Fibroblast of pulmonary artery (primary cell): ENCODE results near the gene F13A1.

Experiments
- DNase-seq: peaks from one replicate; pipeline ENCODE4 v3.0.0-alpha.2; 2010; ENCODE audit warnings: low read depth
- H3K4me3 ChIP-seq: replicated peaks from 2 replicates; pipeline ENCODE4 v1.5.1; 2011; ENCODE audit warnings: low read depth, mild to moderate bottlenecking, control low read depth, low read length, moderate library complexity
- TF ChIP-seq, protein P1 (sequence below): IDR thresholded peaks from 2 replicates; pipeline ENCODE4 v1.5.1; 2011; ENCODE audit warnings: mild to moderate bottlenecking, control low read depth, low read length, inconsistent platforms; ENCODE audit errors: missing control alignments

F13A1 gene

DNA sequence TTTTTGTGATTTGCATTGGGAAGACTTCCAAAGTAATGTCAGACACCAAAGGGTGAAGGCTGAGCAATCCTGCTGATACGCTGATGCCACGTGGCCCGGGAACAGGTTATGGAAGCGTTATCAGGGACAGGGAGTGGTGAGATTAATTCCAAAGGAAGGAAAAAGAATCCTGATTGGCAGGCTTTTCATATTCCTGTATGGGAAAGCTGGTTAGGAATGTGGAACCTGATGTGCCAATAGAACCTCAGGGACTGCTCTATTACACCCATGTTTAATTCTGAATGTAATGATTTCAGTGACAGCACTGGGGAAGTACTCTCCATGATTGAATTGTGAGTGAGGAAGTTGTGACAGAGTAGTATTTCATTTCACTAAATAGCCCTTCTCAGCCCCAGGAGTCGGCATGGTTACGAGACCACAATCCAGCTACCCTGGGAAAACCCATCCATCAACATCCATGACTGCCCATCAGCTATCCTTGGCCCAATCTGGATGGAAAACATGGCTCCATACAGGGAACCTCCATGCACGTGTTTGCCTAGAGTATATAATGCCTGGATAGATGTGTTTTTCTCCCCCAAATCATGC, 49.4 kb downstream of the F13A1 start:
- TF ChIP-seq, protein P1, sequence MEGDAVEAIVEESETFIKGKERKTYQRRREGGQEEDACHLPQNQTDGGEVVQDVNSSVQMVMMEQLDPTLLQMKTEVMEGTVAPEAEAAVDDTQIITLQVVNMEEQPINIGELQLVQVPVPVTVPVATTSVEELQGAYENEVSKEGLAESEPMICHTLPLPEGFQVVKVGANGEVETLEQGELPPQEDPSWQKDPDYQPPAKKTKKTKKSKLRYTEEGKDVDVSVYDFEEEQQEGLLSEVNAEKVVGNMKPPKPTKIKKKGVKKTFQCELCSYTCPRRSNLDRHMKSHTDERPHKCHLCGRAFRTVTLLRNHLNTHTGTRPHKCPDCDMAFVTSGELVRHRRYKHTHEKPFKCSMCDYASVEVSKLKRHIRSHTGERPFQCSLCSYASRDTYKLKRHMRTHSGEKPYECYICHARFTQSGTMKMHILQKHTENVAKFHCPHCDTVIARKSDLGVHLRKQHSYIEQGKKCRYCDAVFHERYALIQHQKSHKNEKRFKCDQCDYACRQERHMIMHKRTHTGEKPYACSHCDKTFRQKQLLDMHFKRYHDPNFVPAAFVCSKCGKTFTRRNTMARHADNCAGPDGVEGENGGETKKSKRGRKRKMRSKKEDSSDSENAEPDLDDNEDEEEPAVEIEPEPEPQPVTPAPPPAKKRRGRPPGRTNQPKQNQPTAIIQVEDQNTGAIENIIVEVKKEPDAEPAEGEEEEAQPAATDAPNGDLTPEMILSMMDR, result no peak
- no peak overlapping the region for H3K4me3 ChIP-seq
- no peak for DNase-seq

DNA sequence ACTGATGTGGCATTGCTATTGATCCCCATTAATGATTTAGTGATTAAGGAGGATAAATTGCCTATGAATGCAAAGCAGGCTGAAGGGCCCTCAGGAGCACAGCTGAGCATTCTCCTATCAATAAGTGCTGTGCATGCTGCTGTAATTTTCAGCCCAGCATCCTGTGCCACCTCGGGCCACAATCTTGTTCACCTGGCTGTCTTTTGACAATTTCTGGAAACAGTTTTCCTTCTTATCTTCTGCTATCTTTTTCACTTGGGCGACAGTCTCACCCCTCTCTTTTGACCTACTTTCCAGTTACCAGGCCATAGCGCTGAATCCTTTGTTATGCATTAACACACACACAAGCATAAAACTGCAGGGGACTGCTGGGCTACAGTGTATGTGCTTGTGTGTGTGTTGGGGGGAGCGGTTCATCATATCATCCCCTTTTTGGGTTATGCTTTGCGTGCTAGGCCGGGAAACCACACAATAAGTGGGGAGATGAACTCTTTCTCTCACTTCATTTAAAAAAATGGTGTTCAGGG, 60.2 kb downstream of the F13A1 start:
- no peak overlapping the region for H3K4me3 ChIP-seq
- TF ChIP-seq, protein P1, result no peak
- no peak for DNase-seq

DNA sequence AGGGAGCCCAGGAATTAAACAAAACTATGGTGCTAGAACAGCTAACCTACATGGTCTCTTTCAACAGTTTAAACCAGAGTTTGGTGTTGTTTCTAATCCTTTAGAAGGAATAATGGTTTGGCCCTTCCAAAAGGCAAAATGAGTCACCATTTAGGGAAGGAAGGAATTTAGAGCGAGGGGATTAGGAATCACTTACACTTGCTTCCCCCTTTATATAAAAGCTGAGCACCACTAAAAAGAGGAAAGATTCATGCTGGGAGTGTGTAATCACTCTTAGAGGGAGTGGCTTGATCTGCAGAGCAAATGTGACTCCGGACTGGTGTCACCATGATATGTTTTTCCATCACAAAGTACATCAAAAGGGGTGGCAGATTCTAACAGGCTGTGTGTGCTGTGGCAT, 63.6 kb downstream of the F13A1 start:
- H3K4me3 ChIP-seq, result no peak overlapping the region
- TF ChIP-seq, protein P1, result no peak
- no peak for DNase-seq

DNA sequence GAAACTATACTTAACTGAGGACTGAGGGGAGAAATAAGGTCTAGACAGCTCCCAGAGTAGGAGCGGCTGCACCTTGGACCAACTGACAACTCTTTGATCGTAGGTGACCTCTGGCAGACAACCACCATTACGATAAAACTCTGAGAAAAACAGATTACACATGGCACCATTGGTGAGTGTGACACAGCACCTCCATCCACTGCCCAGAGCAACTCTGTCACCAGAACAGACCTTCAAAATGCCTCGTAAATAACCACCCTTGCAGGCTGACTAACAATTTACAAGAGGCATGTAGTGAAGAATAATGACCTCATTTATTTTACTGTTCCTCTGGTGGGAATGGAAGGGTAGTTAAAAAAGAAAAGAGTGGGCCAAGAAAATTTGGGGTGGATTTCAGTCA, 64.2 kb downstream of the F13A1 start:
- TF ChIP-seq, protein P1, result no peak
- no peak for DNase-seq
- no peak overlapping the region for H3K4me3 ChIP-seq

DNA sequence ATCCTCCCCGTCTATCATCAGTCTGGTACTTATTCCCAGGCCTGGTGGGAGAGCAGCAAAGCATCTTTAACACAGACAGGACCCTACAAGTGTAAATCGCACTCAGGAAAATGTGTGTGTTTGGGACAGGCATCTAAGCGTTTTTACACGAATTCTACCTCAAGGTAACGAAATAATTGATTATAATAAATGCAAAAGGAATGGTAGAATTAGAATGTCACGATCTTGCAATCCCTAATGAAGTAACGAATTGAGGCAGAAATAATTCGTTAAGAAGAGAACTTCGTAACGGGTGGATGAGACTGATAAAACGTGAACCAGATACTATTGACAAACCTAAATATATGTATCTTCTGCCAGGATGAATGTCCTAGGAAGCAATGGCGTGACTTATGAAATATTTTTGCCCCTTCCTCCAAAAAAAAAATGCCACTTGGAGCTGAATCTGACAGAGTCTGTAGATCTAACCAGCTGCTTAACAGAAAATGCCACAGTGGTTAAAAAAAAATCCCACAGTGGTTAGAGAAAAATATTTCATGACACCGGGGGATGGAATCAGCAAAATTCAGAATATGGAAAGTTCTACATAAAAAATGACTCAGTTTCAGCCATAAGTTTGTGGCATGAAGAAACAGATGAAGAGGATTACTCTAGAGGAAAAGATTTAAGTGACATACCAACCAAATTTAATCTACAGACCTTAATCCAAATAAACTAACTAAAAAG, 68.7 kb downstream of the F13A1 start:
- TF ChIP-seq, protein P1, result no peak
- no peak for DNase-seq

DNA sequence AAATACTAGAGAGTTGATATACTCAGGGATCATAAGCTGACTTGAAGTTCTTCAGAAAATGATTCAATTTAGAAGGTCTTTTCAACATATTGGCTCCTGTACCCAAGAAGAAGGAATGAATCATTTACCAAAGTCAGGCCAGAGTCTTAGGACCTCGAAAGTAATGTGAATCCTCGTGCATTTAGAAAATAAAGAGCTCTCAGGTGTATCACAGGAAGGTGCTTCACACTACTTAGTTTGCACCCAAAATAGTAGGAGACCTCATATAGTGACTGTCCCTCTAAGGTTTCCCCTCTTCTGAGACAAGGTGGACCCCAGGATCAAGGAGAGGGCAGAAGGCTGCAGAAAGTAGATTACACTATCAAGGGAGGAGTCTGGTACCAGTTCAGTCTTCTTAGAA, 71.8 kb downstream of the F13A1 start:
- TF ChIP-seq, protein P1, result no peak
- no peak for DNase-seq
- H3K4me3 ChIP-seq, result no peak overlapping the region

More for the DNA sequence above, 68.7 kb downstream of the F13A1 start:
- no peak overlapping the region for H3K4me3 ChIP-seq
